Umbilical cord (tissue), 2 donors: ENCODE data around the gene TPST2. TPM values are rescaled to one million over a fixed set of nuclear protein-coding genes. Genes with fewer than 3 reads are reported as not detected.
A peak's percentile ranks its signal among the peaks of the same experiment; 100 is the strongest.

ENCODE experiments used
- DNase-seq: peaks from one replicate; pipeline ENCODE4 v3.0.0-alpha.2; 2015; ENCODE audit warnings: low spot score
- total RNA-seq: library from RNA; depleted of rRNA; stranded (reverse); fragments of >200 nt; gene quantifications from one replicate; pipeline ENCODE4 v1.2.3, GENCODE V29; 2014; ENCODE audit warnings: low replicate concordance; ENCODE audit not compliant: insufficient read depth

Gene TPST2
- total RNA-seq, 1 donor from 2014 or later, result 9.9 TPM

GRCh38 chr22:26496456-26496855 lies 93.5 kb downstream of the TPST2 start:
- DNase-seq, result no peak

- no peak for DNase-seq
These were observed 95.4 kb downstream of the TPST2 start for GRCh38 chr22:26494506-26494905.

- DNase-seq, result no peak
These were observed 97.7 kb downstream of the TPST2 start for GRCh38 chr22:26492220-26492619.

- DNase-seq, result no peak
These were observed 100.4 kb downstream of the TPST2 start for GRCh38 chr22:26489447-26490036.

- no peak for DNase-seq
These were observed 101.9 kb downstream of the TPST2 start for GRCh38 chr22:26487996-26488395.

GRCh38 chr22:26486394-26486793 lies 103.5 kb downstream of the TPST2 start:
- DNase-seq, result no peak

- no peak for DNase-seq
These were observed 104.0 kb downstream of the TPST2 start for GRCh38 chr22:26485806-26486390.

- DNase-seq, result no peak
These were observed 104.9 kb downstream of the TPST2 start for GRCh38 chr22:26485013-26485412.

- no peak for DNase-seq
These were observed 105.6 kb downstream of the TPST2 start for GRCh38 chr22:26484360-26484706.

- DNase-seq, result peak; percentile 91
These were observed 106.2 kb downstream of the TPST2 start, which contains the start of the genes HPS4 and SRRD for GRCh38 chr22:26483439-26484359. HPS4 (minus strand) TSS chr22:26483783; CDS start chr22:26481762, 2,021 bp downstream. SRRD (plus strand) TSS chr22:26483877; CDS start chr22:26483891, 14 bp downstream.

GRCh38 chr22:26483043-26483438 lies 106.9 kb downstream of the TPST2 start:
- DNase-seq, result no peak

- no peak for DNase-seq
These were observed 107.8 kb downstream of the TPST2 start for GRCh38 chr22:26482161-26482560.

GRCh38 chr22:26481694-26482093 lies 108.2 kb downstream of the TPST2 start:
- no peak for DNase-seq

- DNase-seq, result no peak
These were observed 108.7 kb downstream of the TPST2 start for GRCh38 chr22:26481112-26481693.

GRCh38 chr22:26480611-26480932 lies 109.4 kb downstream of the TPST2 start:
- DNase-seq, result no peak

GRCh38 chr22:26479792-26480610 lies 109.9 kb downstream of the TPST2 start:
- no peak for DNase-seq

GRCh38 chr22:26479043-26479791 lies 110.7 kb downstream of the TPST2 start:
- no peak for DNase-seq

GRCh38 chr22:26477341-26477731 lies 112.6 kb downstream of the TPST2 start:
- no peak for DNase-seq

GRCh38 chr22:26476705-26477340 lies 113.1 kb downstream of the TPST2 start:
- DNase-seq, result no peak

- DNase-seq, result no peak
These were observed 115.2 kb downstream of the TPST2 start for GRCh38 chr22:26474682-26475081.
